ENCODE data around the gene WASF3.
A peak's percentile ranks its signal among the peaks of the same experiment; 100 is the strongest.

DNA sequence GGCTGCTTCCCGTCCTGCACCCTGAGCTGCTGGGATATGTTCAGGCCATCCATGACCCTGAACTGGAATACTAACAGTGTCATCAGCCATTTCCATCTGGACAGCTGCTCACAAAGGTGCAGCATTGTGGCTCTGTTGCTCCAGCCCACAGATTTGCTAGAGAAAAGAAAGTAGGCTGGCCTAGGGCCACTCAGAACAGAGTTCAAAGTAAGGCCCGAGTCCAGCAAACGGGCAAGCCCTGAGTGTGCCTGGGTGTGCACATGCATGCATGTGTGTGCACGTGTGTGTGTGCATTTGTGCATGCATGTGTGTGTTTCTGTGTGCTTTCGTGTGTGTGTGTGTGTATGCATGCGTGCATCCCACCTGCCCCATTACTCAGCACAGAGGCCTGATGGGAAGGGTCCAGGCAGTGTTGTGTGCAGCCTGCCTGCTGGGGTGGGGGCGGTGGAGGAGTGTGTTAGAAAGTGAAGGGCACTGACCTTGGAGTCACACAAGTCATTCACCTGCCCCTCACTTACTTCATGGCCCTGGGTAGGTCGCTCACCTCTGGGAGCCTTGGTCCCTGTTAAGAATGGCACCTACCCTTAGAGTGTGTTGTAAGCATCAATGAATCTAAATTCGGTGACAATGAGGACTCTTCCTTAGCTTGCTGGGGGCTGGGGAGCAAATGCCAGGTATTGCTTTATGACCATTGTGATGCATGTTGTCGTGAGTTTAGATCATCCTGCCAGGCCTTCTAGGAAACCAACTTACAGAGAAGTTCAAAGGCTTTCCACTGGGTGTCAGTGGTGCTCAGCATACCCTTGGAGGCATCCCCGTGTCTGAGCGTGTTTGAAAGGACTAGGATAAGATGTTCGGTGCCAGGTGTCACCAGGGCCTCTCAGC, 149.9 kb downstream of the WASF3 start:
- TF ChIP-seq, protein P1, sequence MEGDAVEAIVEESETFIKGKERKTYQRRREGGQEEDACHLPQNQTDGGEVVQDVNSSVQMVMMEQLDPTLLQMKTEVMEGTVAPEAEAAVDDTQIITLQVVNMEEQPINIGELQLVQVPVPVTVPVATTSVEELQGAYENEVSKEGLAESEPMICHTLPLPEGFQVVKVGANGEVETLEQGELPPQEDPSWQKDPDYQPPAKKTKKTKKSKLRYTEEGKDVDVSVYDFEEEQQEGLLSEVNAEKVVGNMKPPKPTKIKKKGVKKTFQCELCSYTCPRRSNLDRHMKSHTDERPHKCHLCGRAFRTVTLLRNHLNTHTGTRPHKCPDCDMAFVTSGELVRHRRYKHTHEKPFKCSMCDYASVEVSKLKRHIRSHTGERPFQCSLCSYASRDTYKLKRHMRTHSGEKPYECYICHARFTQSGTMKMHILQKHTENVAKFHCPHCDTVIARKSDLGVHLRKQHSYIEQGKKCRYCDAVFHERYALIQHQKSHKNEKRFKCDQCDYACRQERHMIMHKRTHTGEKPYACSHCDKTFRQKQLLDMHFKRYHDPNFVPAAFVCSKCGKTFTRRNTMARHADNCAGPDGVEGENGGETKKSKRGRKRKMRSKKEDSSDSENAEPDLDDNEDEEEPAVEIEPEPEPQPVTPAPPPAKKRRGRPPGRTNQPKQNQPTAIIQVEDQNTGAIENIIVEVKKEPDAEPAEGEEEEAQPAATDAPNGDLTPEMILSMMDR (IDR thresholded peaks at IDR 0.05; ENCODE audit: insufficient read depth, low read length): peak; percentile 68
- TF ChIP-seq, protein P2, sequence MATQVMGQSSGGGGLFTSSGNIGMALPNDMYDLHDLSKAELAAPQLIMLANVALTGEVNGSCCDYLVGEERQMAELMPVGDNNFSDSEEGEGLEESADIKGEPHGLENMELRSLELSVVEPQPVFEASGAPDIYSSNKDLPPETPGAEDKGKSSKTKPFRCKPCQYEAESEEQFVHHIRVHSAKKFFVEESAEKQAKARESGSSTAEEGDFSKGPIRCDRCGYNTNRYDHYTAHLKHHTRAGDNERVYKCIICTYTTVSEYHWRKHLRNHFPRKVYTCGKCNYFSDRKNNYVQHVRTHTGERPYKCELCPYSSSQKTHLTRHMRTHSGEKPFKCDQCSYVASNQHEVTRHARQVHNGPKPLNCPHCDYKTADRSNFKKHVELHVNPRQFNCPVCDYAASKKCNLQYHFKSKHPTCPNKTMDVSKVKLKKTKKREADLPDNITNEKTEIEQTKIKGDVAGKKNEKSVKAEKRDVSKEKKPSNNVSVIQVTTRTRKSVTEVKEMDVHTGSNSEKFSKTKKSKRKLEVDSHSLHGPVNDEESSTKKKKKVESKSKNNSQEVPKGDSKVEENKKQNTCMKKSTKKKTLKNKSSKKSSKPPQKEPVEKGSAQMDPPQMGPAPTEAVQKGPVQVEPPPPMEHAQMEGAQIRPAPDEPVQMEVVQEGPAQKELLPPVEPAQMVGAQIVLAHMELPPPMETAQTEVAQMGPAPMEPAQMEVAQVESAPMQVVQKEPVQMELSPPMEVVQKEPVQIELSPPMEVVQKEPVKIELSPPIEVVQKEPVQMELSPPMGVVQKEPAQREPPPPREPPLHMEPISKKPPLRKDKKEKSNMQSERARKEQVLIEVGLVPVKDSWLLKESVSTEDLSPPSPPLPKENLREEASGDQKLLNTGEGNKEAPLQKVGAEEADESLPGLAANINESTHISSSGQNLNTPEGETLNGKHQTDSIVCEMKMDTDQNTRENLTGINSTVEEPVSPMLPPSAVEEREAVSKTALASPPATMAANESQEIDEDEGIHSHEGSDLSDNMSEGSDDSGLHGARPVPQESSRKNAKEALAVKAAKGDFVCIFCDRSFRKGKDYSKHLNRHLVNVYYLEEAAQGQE (IDR thresholded peaks at IDR 0.05; ENCODE audit: insufficient replicate concordance, low read depth): no peak
